Mesenteric fat pad (tissue), 1 donor: Measurements from ENCODE around the gene HOXC10. TPM values are rescaled to one million over a fixed set of nuclear protein-coding genes. Genes with fewer than 3 reads are reported as not detected.
A peak's percentile ranks its signal among the peaks of the same experiment; 100 is the strongest.

ENCODE experiments used
- DNase-seq: peaks from one replicate; pipeline ENCODE4 v3.0.0-alpha.2; 2020; ENCODE audit warnings: low spot score
- microRNA-seq: library from miRNA; unstranded; fragments of <30 nt; microRNA quantifications from one replicate; pipeline ENCODE4 v1.2.0, GENCODE V29; 2020; ENCODE audit warnings: borderline number of aligned reads
- total RNA-seq: library from RNA; stranded (reverse); fragmentation: NEBNext Ultra II Directional; extraction: Animal tissue kit (Norgen Biotek cat#: 25700); gene quantifications from one replicate; pipeline ENCODE4 v1.2.1, GENCODE V29; 2021
- donor health status: DM: yes; HTN: yes; CAD: no.

HOXC10 gene
- total RNA-seq, 1 donor from 2014 or later = 0.16 TPM

DNA sequence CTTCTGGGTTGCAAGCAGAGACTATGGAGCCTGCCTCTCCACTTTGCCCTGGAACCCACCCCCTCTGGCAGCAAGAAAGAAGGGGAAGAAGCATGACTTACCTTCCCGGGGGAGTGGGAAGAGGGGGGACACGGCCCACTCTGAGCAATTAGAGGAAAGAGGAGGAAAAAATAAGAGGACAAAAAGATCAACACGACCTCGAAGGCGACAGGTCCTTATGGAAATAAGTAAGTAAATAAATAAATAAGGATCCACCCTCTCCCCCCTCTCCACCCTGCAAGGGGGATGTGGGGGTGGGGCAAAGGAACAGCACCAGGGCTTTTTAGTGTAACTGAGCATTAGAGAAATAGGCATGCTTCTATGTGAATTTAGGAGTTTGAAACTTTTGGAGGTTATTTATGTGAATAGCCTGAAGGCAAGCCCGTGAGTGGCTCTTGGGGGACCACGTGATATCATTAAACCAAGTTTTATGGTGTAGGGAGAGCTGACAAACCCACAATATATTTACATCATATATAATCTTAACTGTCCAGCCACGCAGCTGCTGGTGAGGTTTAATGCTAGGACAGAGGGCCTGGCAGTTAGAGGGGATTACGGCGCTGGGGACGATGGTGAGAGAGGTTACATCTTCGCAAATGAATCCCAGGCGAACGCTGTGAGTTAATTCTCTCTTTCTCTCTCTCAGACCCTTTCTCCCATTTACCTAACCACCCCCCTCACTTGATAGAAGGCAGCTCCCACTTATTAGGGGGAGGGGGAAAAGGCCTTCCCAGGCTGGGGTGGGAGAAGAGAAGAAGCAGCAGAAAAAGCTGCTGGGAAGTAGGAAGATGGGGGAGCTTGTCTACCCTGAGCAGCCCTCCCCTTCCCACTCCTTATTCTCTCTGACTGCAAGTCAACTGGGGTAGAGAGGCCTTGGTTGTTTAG, 52.7 kb downstream of the HOXC10 start:
- no peak for DNase-seq

DNA sequence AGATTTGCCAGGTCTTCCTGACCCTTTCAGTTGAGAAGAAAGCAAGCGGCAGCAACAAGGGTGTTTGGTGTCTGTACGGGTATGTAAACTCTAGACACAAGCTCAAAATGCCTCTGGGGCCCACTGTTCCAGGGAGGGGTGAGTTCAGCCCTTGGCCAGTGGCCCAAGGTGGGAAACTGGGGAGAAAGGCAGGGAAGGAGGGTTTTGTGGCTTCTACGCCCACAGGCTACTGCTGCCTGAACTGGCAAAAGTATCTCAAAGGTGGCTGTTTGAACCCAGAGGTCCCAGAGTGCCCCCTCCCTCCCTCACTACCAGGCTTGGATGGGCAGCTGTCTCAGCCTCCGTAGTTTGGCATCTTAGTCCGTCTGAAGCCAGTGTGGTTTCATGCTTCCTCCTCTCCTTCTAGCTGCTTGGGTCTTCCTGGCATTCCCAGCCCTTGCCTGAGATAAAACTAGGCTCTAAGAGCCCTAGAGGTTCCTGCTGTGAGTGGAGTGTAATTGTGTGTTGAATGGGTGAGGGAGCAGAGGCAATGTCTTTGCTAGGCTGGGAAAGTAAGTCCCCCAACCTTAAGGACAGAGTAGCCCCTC, 53.4 kb downstream of the HOXC10 start:
- no peak for DNase-seq

- DNase-seq = no peak
Measured at GRCh38 chr12:54038871-54039414, 54.0 kb downstream of the HOXC10 start.

GRCh38 chr12:54039417-54040147, 54.6 kb downstream of the HOXC10 start:
- no peak for DNase-seq

Small RNA genes lying within 50 kb of the gene (microRNA-seq; reads per million reads assigned to microRNA genes)
- gene MIR196A2 (26.9 reads per million, percentile 26 among the genes with 10 or more reads in this experiment), gene MIR615 (19.6 reads per million, percentile 19 among the genes with 10 or more reads in this experiment)

Other genes with a start within 250 kb of the HOXC10 start
- not detected for gene CISTR, start 233.2 kb upstream of the HOXC10 start, total RNA-seq
- not detected for gene HOXC13, start 46.3 kb upstream of the HOXC10 start, total RNA-seq
- not detected for gene HOXC12, start 30.2 kb upstream of the HOXC10 start, total RNA-seq
- gene HOXC11, start 12.0 kb upstream of the HOXC10 start, total RNA-seq = not detected
- gene HOTAIR, start 10.2 kb upstream of the HOXC10 start, total RNA-seq = not detected
- gene HOXC9, start 15.0 kb downstream of the HOXC10 start, total RNA-seq = 0.42 TPM
- gene HOXC8, start 23.8 kb downstream of the HOXC10 start, total RNA-seq = 0.35 TPM
- gene HOXC6, start 43.3 kb downstream of the HOXC10 start, total RNA-seq = 0.74 TPM
- 0.55 TPM for gene HOXC5, start 47.9 kb downstream of the HOXC10 start, total RNA-seq
- gene HOXC4, start 68.7 kb downstream of the HOXC10 start, total RNA-seq = 2.2 TPM
- gene SMUG1, start 203.8 kb downstream of the HOXC10 start, total RNA-seq = 23.4 TPM